Activated CD8-positive, alpha-beta T cell treated with anti-CD3 and anti-CD28 coated beads for 36 hours (primary cell): ENCODE results near the gene ORM2. TPM values are rescaled to one million over a fixed set of nuclear protein-coding genes. Genes with fewer than 3 reads are reported as not detected.
"Not testable (repeated sequence)": the region's sequence is repeated elsewhere in the genome, so short reads cannot be mapped to it uniquely, and the experiment has no call there.

Experiments
- ATAC-seq: fragments of 200-7000 bp; cut with Tn5 transposase; one replicate; pipeline ENCODE4 v1.10.0; 2021; ENCODE audit warnings: mild to moderate bottlenecking, moderate library complexity
- CTCF ChIA-PET: fragments of 350-600 bp; sonication (Branson Sonifier 250); formaldehyde crosslinking; loops from one replicate; lab custom pipeline; 2021; ENCODE audit warnings: antibody characterized with exemption; lab: Charles Lee
- POLR2A ChIA-PET: fragments of 350-600 bp; sonication (Branson Sonifier 250); formaldehyde crosslinking; loops from one replicate; lab custom pipeline; 2021; ENCODE audit warnings: antibody characterized with exemption; lab: Charles Lee
- DNase-seq: peaks from one replicate; pipeline ENCODE4 v3.0.0-alpha.2; 2020
- H3K27ac Mint-ChIP-seq: one replicate; pipeline ENCODE4 v1.8.0; 2021; ENCODE audit warnings: mild to moderate bottlenecking, mixed read lengths
- H3K27me3 Mint-ChIP-seq: one replicate; pipeline ENCODE4 v1.8.0; 2021; ENCODE audit warnings: mixed read lengths
- H3K36me3 Mint-ChIP-seq: one replicate; pipeline ENCODE4 v1.8.0; 2021; ENCODE audit warnings: low read depth, mixed read lengths
- H3K4me1 Mint-ChIP-seq: one replicate; pipeline ENCODE4 v1.8.0; 2021; ENCODE audit warnings: low read depth, mixed read lengths
- H3K4me3 Mint-ChIP-seq: one replicate; pipeline ENCODE4 v1.8.0; 2021; ENCODE audit warnings: mild to moderate bottlenecking, moderate library complexity, mixed read lengths
- H3K9me3 Mint-ChIP-seq: one replicate; pipeline ENCODE4 v1.8.0; 2021; ENCODE audit warnings: mixed read lengths
- CTCF ChIP-seq: fragments of 200-600 bp; IDR thresholded peaks from one replicate; pipeline ENCODE4 v1.8.0; 2022; ENCODE audit warnings: antibody characterized with exemption, mild to moderate bottlenecking
- intact Hi-C: fragments of 100-400 bp; cut with micrococcal nuclease; formaldehyde crosslinking; loops from one replicate; pipeline ENCODE4 v1.10.0; 2022
- total RNA-seq, 2 experiments: library from RNA; stranded (reverse); gene quantifications; one replicate each; pipeline ENCODE4 v1.2.3, GENCODE V29; 2021

ORM2 gene
- total RNA-seq = not detected

GRCh38 chr9:114329625-114330022 lies at the start of gene ORM2:
Gene ORM2, plus strand, starts transcription at chr9:114329869. Its CDS starts 36 bp downstream, at chr9:114329905.
- CTCF ChIA-PET, H3K4me3 Mint-ChIP-seq, H3K27me3 Mint-ChIP-seq, POLR2A ChIA-PET, H3K9me3 Mint-ChIP-seq, DNase-seq, ATAC-seq, intact Hi-C loops, H3K27ac Mint-ChIP-seq, H3K36me3 Mint-ChIP-seq: not testable (repeated sequence)
- peaks cover 17% of the 10 kb centered on the region for H3K4me1 Mint-ChIP-seq

- Mint-ChIP-seq H3K4me1 (no peaks in the 10 kb centered on the region), H3K27ac (no peak overlapping the region), H3K36me3 (no peaks in the 10 kb centered on the region), H3K27me3 (peaks cover 1% of the 10 kb centered on the region), H3K4me3 (no peak overlapping the region), H3K9me3 (no peaks in the 10 kb centered on the region)
- DNase-seq (no peak), ATAC-seq (no peak)
- CTCF ChIA-PET = interaction anchor here (6.2 kb wide), 1 partner anchor 11 kb away, joined by 30 read pairs; no protein-coding TSS in a partner anchor
- POLR2A ChIA-PET = interaction anchor here (1.2 kb wide), 1 partner anchor 21 kb away, joined by 3 read pairs; no protein-coding TSS in a partner anchor
- no peak for TF ChIP-seq CTCF
- intact Hi-C loops = no loop called here
Observed at GRCh38 chr9:114280636-114281472, 48.8 kb upstream of the ORM2 start.

GRCh38 chr9:114281473-114282103 lies 48.1 kb upstream of the ORM2 start:
- Mint-ChIP-seq H3K27ac (no peak overlapping the region), H3K9me3 (no peaks in the 10 kb centered on the region), H3K4me3 (no peak overlapping the region), H3K4me1 (no peaks in the 10 kb centered on the region), H3K36me3 (no peaks in the 10 kb centered on the region), H3K27me3 (peaks cover 1% of the 10 kb centered on the region)
- ChIA-PET CTCF (interaction anchor here (6.2 kb wide), 1 partner anchor 10 kb away, joined by 30 read pairs; no protein-coding TSS in a partner anchor), POLR2A (interaction anchor here (1.2 kb wide), 1 partner anchor 21 kb away, joined by 3 read pairs; no protein-coding TSS in a partner anchor)
- DNase-seq (no peak), ATAC-seq (no peak)
- intact Hi-C loops = no loop called here
- no peak for TF ChIP-seq CTCF

- ATAC-seq (no peak), DNase-seq (no peak)
- no peaks in the 10 kb centered on the region for H3K36me3 Mint-ChIP-seq
- H3K27ac Mint-ChIP-seq = no peak overlapping the region
- intact Hi-C loops = no loop called here
- peaks cover 1% of the 10 kb centered on the region for H3K27me3 Mint-ChIP-seq
- no peaks in the 10 kb centered on the region for H3K4me1 Mint-ChIP-seq
- no peak for TF ChIP-seq CTCF
- no peaks in the 10 kb centered on the region for H3K9me3 Mint-ChIP-seq
- POLR2A ChIA-PET = no interaction called here
- CTCF ChIA-PET = interaction anchor here (6.2 kb wide), 1 partner anchor 9 kb away, joined by 30 read pairs; no protein-coding TSS in a partner anchor
- no peak overlapping the region for H3K4me3 Mint-ChIP-seq
Observed at GRCh38 chr9:114282104-114282485, 47.6 kb upstream of the ORM2 start.

GRCh38 chr9:114282507-114282906 lies 47.2 kb upstream of the ORM2 start:
- H3K27ac Mint-ChIP-seq = no peak overlapping the region
- intact Hi-C loops = no loop called here
- TF ChIP-seq CTCF = no peak
- H3K36me3 Mint-ChIP-seq = no peaks in the 10 kb centered on the region
- CTCF ChIA-PET = interaction anchor here (6.2 kb wide), 1 partner anchor 9 kb away, joined by 30 read pairs; no protein-coding TSS in a partner anchor
- POLR2A ChIA-PET = no interaction called here
- peak; percentile 21 for DNase-seq
- H3K4me3 Mint-ChIP-seq = no peak overlapping the region
- peaks cover 1% of the 10 kb centered on the region for H3K27me3 Mint-ChIP-seq
- ATAC-seq = peak; percentile 48
- H3K4me1 Mint-ChIP-seq = no peaks in the 10 kb centered on the region
- H3K9me3 Mint-ChIP-seq = no peaks in the 10 kb centered on the region
